Endothelial cell of umbilical vein (primary cell): Measurements from ENCODE around the gene QRFP. TPM values are rescaled to one million over a fixed set of nuclear protein-coding genes. Genes with fewer than 3 reads are reported as not detected.

Experiments
- BruUV-seq: library from RNA; stranded (reverse); fragments of 400-500 nt; replicated peaks from 2 replicates; lab custom pipeline; 2021; lab: Mats Ljungman, UMichigan
- CTCF ChIA-PET: fragments of 300-600, 350-600 bp; sonication (Branson Sonifier 250); formaldehyde crosslinking; loops from one replicate; lab custom pipeline; 2021; ENCODE audit warnings: antibody characterized with exemption, inconsistent platforms; lab: Charles Lee
- POLR2A ChIA-PET: fragments of 300-600, 350-600 bp; sonication (Branson Sonifier 250); formaldehyde crosslinking; loops from one replicate; lab custom pipeline; 2021; ENCODE audit warnings: antibody characterized with exemption, inconsistent platforms; lab: Charles Lee
- DNase-seq: peaks from one replicate; pipeline ENCODE4 v3.0.0-alpha.2; 2011; ENCODE audit warnings: low read depth, low spot score
- FAIRE-seq: peaks from 2 replicates; lab custom pipeline; 2011; peaks lifted over from hg19 to GRCh38; lab: Jason Lieb, UNC
- H2AFZ ChIP-seq: 2 replicates; pipeline ENCODE4 v1.6.0; 2012; ENCODE audit warnings: low read depth, low read length, control low read depth, inconsistent platforms
- H3K27ac ChIP-seq: 2 replicates; pipeline ENCODE4 v1.5.1; 2011; ENCODE audit warnings: low read depth, mild to moderate bottlenecking, control low read depth, low read length, moderate library complexity; ENCODE audit not compliant: insufficient read depth
- H3K27me3 ChIP-seq, 2 experiments: 2 replicates each; pipeline versions ENCODE4 v1.6.0 to v1.6.1; 2011; ENCODE audit warnings: low read length in 2 of 2, mixed read lengths in 1 of 2; ENCODE audit not compliant: control insufficient read depth in 2 of 2, insufficient read depth in 2 of 2
- H3K36me3 ChIP-seq, 2 experiments: 2 replicates in 1 of 2; 3 replicates in 1 of 2; pipeline ENCODE4 v1.5.1; 2011; ENCODE audit warnings: low read length in 2 of 2, mild to moderate bottlenecking in 1 of 2, moderate library complexity in 1 of 2; ENCODE audit not compliant: control insufficient read depth in 2 of 2, insufficient read depth in 2 of 2; ENCODE audit errors: extremely low read depth in 1 of 2
- H3K4me1 ChIP-seq: 3 replicates; pipeline ENCODE4 v1.5.1; 2011; ENCODE audit warnings: mild to moderate bottlenecking, low read length; ENCODE audit not compliant: control insufficient read depth, insufficient read depth; ENCODE audit errors: extremely low read depth
- H3K4me2 ChIP-seq: 2 replicates; pipeline ENCODE4 v1.6.1; 2011; ENCODE audit warnings: low read length, control low read depth, mixed read lengths; ENCODE audit not compliant: insufficient read depth
- H3K4me3 ChIP-seq, 3 experiments: fragments of 200-600 bp in 1 of 3; sonication (generic), shearing (Covaris generic) in 1 of 3; replicated peaks in 1 of 3; 2 replicates each; pipeline ENCODE4 v1.5.1; 2011 to 2016; ENCODE audit warnings: control low read depth in 3 of 3, low read length in 3 of 3, mild to moderate bottlenecking in 2 of 3, inconsistent platforms in 1 of 3, low read depth in 1 of 3, moderate library complexity in 1 of 3; ENCODE audit not compliant: insufficient read depth in 1 of 3
- H3K79me2 ChIP-seq: 2 replicates; pipeline ENCODE4 v1.6.0; 2012; ENCODE audit warnings: low read length, inconsistent platforms; ENCODE audit not compliant: control insufficient read depth, insufficient read depth
- H3K9ac ChIP-seq: replicated peaks from 2 replicates; pipeline ENCODE3; 2011; ENCODE audit warnings: low read length, control low read depth; ENCODE audit not compliant: insufficient read depth; ENCODE audit errors: extremely low read depth
- H3K9me1 ChIP-seq: replicated peaks from 3 replicates; pipeline ENCODE4 v1.6.0; 2011; ENCODE audit warnings: mild to moderate bottlenecking, low read length; ENCODE audit not compliant: control insufficient read depth, insufficient read depth; ENCODE audit errors: extremely low read depth
- H3K9me3 ChIP-seq: replicated peaks from 2 replicates; pipeline ENCODE4 v1.5.1; 2012; ENCODE audit warnings: low read length, inconsistent platforms; ENCODE audit not compliant: control insufficient read depth, insufficient read depth
- H4K20me1 ChIP-seq: replicated peaks from 2 replicates; pipeline ENCODE3; 2011; ENCODE audit warnings: mild to moderate bottlenecking, low read length; ENCODE audit not compliant: control insufficient read depth, insufficient read depth; ENCODE audit errors: extremely low read depth
- CTCF ChIP-seq, 2 donors: IDR thresholded peaks; 1 replicate in 1 of 2; 2 replicates in 1 of 2; pipeline ENCODE4 v1.5.1; 2011; ENCODE audit warnings: low read length in 2 of 2, mild to moderate bottlenecking in 2 of 2, moderate library complexity in 2 of 2, control low read depth in 1 of 2, inconsistent platforms in 1 of 2, low read depth in 1 of 2; ENCODE audit not compliant: insufficient read depth in 1 of 2; ENCODE audit errors: extremely low read depth in 1 of 2
- EZH2 ChIP-seq: IDR thresholded peaks from 2 replicates; pipeline ENCODE4 v1.6.1; 2012; ENCODE audit warnings: borderline replicate concordance, low read depth, mild to moderate bottlenecking, moderate library complexity, low read length, inconsistent platforms; ENCODE audit not compliant: severe bottlenecking
- FOS ChIP-seq: IDR thresholded peaks from 2 replicates; pipeline ENCODE4 v1.6.1; 2011; ENCODE audit warnings: mild to moderate bottlenecking, low read length, moderate library complexity, borderline replicate concordance; ENCODE audit not compliant: insufficient read depth
- GATA2 ChIP-seq: IDR thresholded peaks from 2 replicates; pipeline ENCODE4 v1.7.0; 2011; ENCODE audit warnings: low read depth, mild to moderate bottlenecking, moderate library complexity, mixed read lengths, low read length; ENCODE audit not compliant: insufficient read length, insufficient read depth
- JUN ChIP-seq: IDR thresholded peaks from 2 replicates; pipeline ENCODE4 v1.6.1; 2011; ENCODE audit warnings: borderline replicate concordance, low read depth; ENCODE audit not compliant: insufficient read length, insufficient read depth
- MAX ChIP-seq: IDR thresholded peaks from 2 replicates; pipeline ENCODE4 v1.6.1; 2011; ENCODE audit not compliant: insufficient read depth, insufficient read length
- MYC ChIP-seq: IDR thresholded peaks from one replicate; pipeline ENCODE4 v1.6.1; 2011; ENCODE audit warnings: mild to moderate bottlenecking, low read depth, low read length
- POLR2A ChIP-seq: IDR thresholded peaks from 2 replicates; pipeline ENCODE4 v1.6.1; 2012; ENCODE audit warnings: low read depth, mild to moderate bottlenecking, control low read depth, low read length
- POLR2AphosphoS5 ChIP-seq: IDR thresholded peaks from 2 replicates; pipeline ENCODE4 v1.6.1; 2012; ENCODE audit warnings: low read depth, mild to moderate bottlenecking, control low read depth, low read length, moderate library complexity; ENCODE audit not compliant: insufficient read depth
- dilution Hi-C: fragments of 300-500 bp; cut with MboI; formaldehyde crosslinking; loops from one replicate; pipeline ENCODE4 v1.15.0; 2019; ENCODE audit warnings: low sequenced_read_pairs; ENCODE audit not compliant: extremely low pct_ligation_motif_present
- intact Hi-C: fragments of 100-400 bp; cut with micrococcal nuclease; formaldehyde crosslinking; loops from one replicate; pipeline ENCODE4 v1.10.0; 2022
- polyA plus RNA-seq, 4 experiments: library from polyadenylated mRNA; depleted of rRNA in 3 of 4; stranded (reverse) in 3 of 4; unstranded in 1 of 4; fragments of >200 nt; gene quantifications; 2 replicates each; pipeline versions ENCODE4 v1.2.1 to v1.2.3, GENCODE V29; 2011 to 2012; ENCODE audit warnings: missing spikeins in 1 of 4
- total RNA-seq: library from RNA; stranded (reverse); gene quantifications from 2 replicates; pipeline ENCODE4 v1.2.3, GENCODE V29; 2021

The QRFP gene
- total and polyA plus RNA-seq, 2 donors (not counting 3 experiments of a cell fraction or from before 2014, with no cell fraction given): not detected

- no peaks in the 10 kb centered on the region for H3K9me1 ChIP-seq
- no peaks in the 10 kb centered on the region for H3K9me3 ChIP-seq
- DNase-seq: no peak
- H3K4me3 ChIP-seq: no peak overlapping the region
- BruUV-seq: no TSS peak
- peaks cover 16 to 19% of the 10 kb centered on the region in 2 experiments for H3K36me3 ChIP-seq
- no peak overlapping the region for H3K9ac ChIP-seq
- intact Hi-C loops (no loop called here), dilution Hi-C loops (loop anchor here (25.0 kb wide), 1 partner anchor 177 kb away; the partner anchor contains the start of gene EXOSC2)
- H4K20me1 ChIP-seq: no peaks in the 10 kb centered on the region
- H3K27me3 ChIP-seq: no peaks in the 10 kb centered on the region
- no peak for FAIRE-seq
- peaks cover 20% of the 10 kb centered on the region for H3K4me1 ChIP-seq
- H2AFZ ChIP-seq: no peak overlapping the region
- peaks cover 77% of the 10 kb centered on the region for H3K79me2 ChIP-seq
- CTCF ChIA-PET: interaction anchor here (1.1 to 11.0 kb wide), 6 partner anchors 12 to 182 kb away, joined by 3 to 327 read pairs (median 106); no protein-coding TSS in a partner anchor
- no peak overlapping the region for H3K27ac ChIP-seq
- POLR2A ChIA-PET: no interaction called here
- TF ChIP-seq CTCF (IDR thresholded peaks at IDR 0.05; ENCODE audit: extremely low read depth in 1 of 2, insufficient read depth in 1 of 2, low read depth in 1 of 2, low read length in 2 of 2) (no peak), POLR2A (no peak), POLR2AphosphoS5 (no peak), EZH2 (no peak), MYC (no peak), JUN (no peak), MAX (no peak), FOS (no peak), GATA2 (no peak)
- H3K4me2 ChIP-seq: no peak overlapping the region
These were observed 32.1 kb downstream of the QRFP start for GRCh38 chr9:130864541-130864940.
